Breast epithelium (tissue), 4 donors: Measurements from ENCODE around the gene DOC2B. TPM values are rescaled to one million over a fixed set of nuclear protein-coding genes. Genes with fewer than 3 reads are reported as not detected.

Experiments
- DNase-seq, 2 donors: peaks; one replicate each; pipeline ENCODE4 v3.0.0-alpha.2; 2019; ENCODE audit warnings: low spot score in 2 of 2
- H3K27ac ChIP-seq, 2 donors: fragments of 200-600 bp; sonication (generic) in 1 of 2; one replicate each; pipeline ENCODE4 v1.5.1; 2016 to 2019; ENCODE audit warnings: mild to moderate bottlenecking in 1 of 2
- H3K27me3 ChIP-seq, 2 donors: fragments of 200-600 bp; sonication (generic) in 1 of 2; one replicate each; pipeline versions ENCODE4 v1.5.1 to v1.6.0; 2017 to 2019; ENCODE audit warnings: control low read depth in 1 of 2, mild to moderate bottlenecking in 1 of 2
- H3K36me3 ChIP-seq: fragments of 200-600 bp; one replicate; pipeline ENCODE4 v1.5.1; 2019
- H3K4me1 ChIP-seq, 2 donors: fragments of 200-600 bp; sonication (generic); one replicate each; pipeline ENCODE4 v1.5.1; 2016 to 2019; ENCODE audit warnings: control low read depth in 1 of 2
- H3K4me3 ChIP-seq, 3 donors: fragments of 200-600 bp; sonication (generic); 1 replicate in 2 of 3; 2 replicates in 1 of 3; pipeline ENCODE4 v1.5.1; 2016 to 2019; ENCODE audit warnings: mild to moderate bottlenecking in 3 of 3, moderate library complexity in 2 of 3
- H3K9me3 ChIP-seq, 2 donors: fragments of 200-600 bp; sonication (generic) in 1 of 2; one replicate each; pipeline ENCODE4 v1.5.1; 2016 to 2019; ENCODE audit warnings: control low read depth in 1 of 2
- CTCF ChIP-seq, 3 donors: fragments of 450-650 bp; IDR thresholded peaks; one replicate each; pipeline ENCODE4 v1.5.1; 2016 to 2017; ENCODE audit warnings: antibody characterized with exemption in 3 of 3, mild to moderate bottlenecking in 3 of 3, moderate library complexity in 3 of 3
- POLR2A ChIP-seq: fragments of 450-650 bp; IDR thresholded peaks from one replicate; pipeline ENCODE4 v1.6.1; 2016; ENCODE audit warnings: antibody characterized with exemption, mild to moderate bottlenecking, moderate library complexity
- POLR2AphosphoS5 ChIP-seq, 3 donors: sonication (generic); formaldehyde crosslinking; IDR thresholded peaks; one replicate each; pipeline ENCODE4 v1.6.1; 2017; ENCODE audit warnings: antibody characterized with exemption in 3 of 3
- intact Hi-C: fragments of 100-400 bp; cut with DNase I; formaldehyde crosslinking; loops from one replicate; pipeline ENCODE4 v1.15.1; 2023; ENCODE audit warnings: low total_unique reads
- total RNA-seq, 3 donors: library from RNA; depleted of rRNA; stranded (reverse); fragments of >200 nt; gene quantifications; one replicate each; pipeline ENCODE4 v1.1.0, GENCODE V29; 2016

The DOC2B gene
- total RNA-seq, 3 donors from 2014 or later, result 5.9 to 22.9 (median 6.7) TPM

- Histone ChIP-seq H3K36me3 (no peaks in the 10 kb centered on the region), H3K9me3 (no peaks in the 10 kb centered on the region), H3K27ac (no peak overlapping the region), H3K27me3 (no peaks in the 10 kb centered on the region), H3K4me1 (no peaks in the 10 kb centered on the region), H3K4me3 (no peak overlapping the region)
- DNase-seq, result no peak
- TF ChIP-seq POLR2A (no peak), POLR2AphosphoS5 (IDR thresholded peaks at IDR 0.05) (no peak), CTCF (IDR thresholded peaks at IDR 0.05) (no peak)
- intact Hi-C loops, result no loop called here
These were observed 25.3 kb downstream of the DOC2B start for GRCh38 chr17:156094-156621.

GRCh38 chr17:155576-155975 lies 25.9 kb downstream of the DOC2B start:
- Histone ChIP-seq H3K9me3 (no peaks in the 10 kb centered on the region), H3K27me3 (no peaks in the 10 kb centered on the region), H3K4me3 (no peak overlapping the region), H3K4me1 (no peaks in the 10 kb centered on the region), H3K27ac (no peak overlapping the region), H3K36me3 (no peaks in the 10 kb centered on the region)
- TF ChIP-seq POLR2AphosphoS5 (IDR thresholded peaks at IDR 0.05) (no peak), CTCF (IDR thresholded peaks at IDR 0.05) (no peak), POLR2A (no peak)
- DNase-seq, result no peak
- intact Hi-C loops, result no loop called here

- no peak for TF ChIP-seq CTCF (IDR thresholded peaks at IDR 0.05)
- TF ChIP-seq POLR2A, result no peak
- no peak for TF ChIP-seq POLR2AphosphoS5 (IDR thresholded peaks at IDR 0.05)
- no peak for DNase-seq
- H3K9me3 ChIP-seq, result no peaks in the 10 kb centered on the region
- intact Hi-C loops, result no loop called here
- no peaks in the 10 kb centered on the region for H3K36me3 ChIP-seq
- H3K4me1 ChIP-seq, result no peaks in the 10 kb centered on the region
- H3K4me3 ChIP-seq, result no peak overlapping the region
- no peak overlapping the region for H3K27ac ChIP-seq
- H3K27me3 ChIP-seq, result no peaks in the 10 kb centered on the region
These were observed 27.6 kb downstream of the DOC2B start for GRCh38 chr17:153851-154250.

- Histone ChIP-seq H3K27me3 (no peaks in the 10 kb centered on the region), H3K4me3 (no peak overlapping the region), H3K27ac (no peak overlapping the region), H3K4me1 (no peaks in the 10 kb centered on the region), H3K36me3 (no peaks in the 10 kb centered on the region), H3K9me3 (no peaks in the 10 kb centered on the region)
- no peak for TF ChIP-seq CTCF (IDR thresholded peaks at IDR 0.05)
- no peak for TF ChIP-seq POLR2AphosphoS5 (IDR thresholded peaks at IDR 0.05)
- no peak for TF ChIP-seq POLR2A
- intact Hi-C loops, result no loop called here
- no peak for DNase-seq
These were observed 28.5 kb downstream of the DOC2B start for GRCh38 chr17:152860-153420.

GRCh38 chr17:151886-152859 lies 29.3 kb downstream of the DOC2B start:
- H3K27ac ChIP-seq, result no peak overlapping the region
- intact Hi-C loops, result no loop called here
- no peak for TF ChIP-seq POLR2AphosphoS5 (IDR thresholded peaks at IDR 0.05)
- no peak for TF ChIP-seq POLR2A
- TF ChIP-seq CTCF (IDR thresholded peaks at IDR 0.05), result no peak
- no peaks in the 10 kb centered on the region for H3K9me3 ChIP-seq
- H3K4me1 ChIP-seq, result no peaks in the 10 kb centered on the region
- no peak overlapping the region for H3K4me3 ChIP-seq
- H3K36me3 ChIP-seq, result no peaks in the 10 kb centered on the region
- peak in 1 of 2 donors; percentile 33 for DNase-seq
- H3K27me3 ChIP-seq, result no peaks in the 10 kb centered on the region
